SK-N-SH (cell line): ENCODE results near the gene DONSON.

ENCODE experiments used
- CTCF ChIP-seq: fragments of 200-600 bp; sonication (generic); IDR thresholded peaks from 2 replicates; pipeline ENCODE4 v1.6.1; 2017; ENCODE audit warnings: antibody characterized with exemption, mild to moderate bottlenecking, moderate library complexity
- EP300 ChIP-seq, 2 experiments: IDR thresholded peaks; 2 replicates each; pipeline versions ENCODE4 v1.4.0 to v1.6.1; 2012; ENCODE audit warnings: borderline replicate concordance in 1 of 2, low read depth in 1 of 2, low read length in 1 of 2
- EZH2phosphoT487 ChIP-seq: fragments of 200-600 bp; sonication (generic); IDR thresholded peaks from 2 replicates; pipeline ENCODE4 v1.6.1; 2017; ENCODE audit warnings: low read depth, mixed run types, mild to moderate bottlenecking, antibody characterized with exemption, moderate library complexity, borderline replicate concordance
- JUND ChIP-seq: IDR thresholded peaks from 2 replicates; pipeline ENCODE4 v1.4.0; 2012
- PBX3 ChIP-seq: IDR thresholded peaks from 2 replicates; pipeline ENCODE4; 2012
- REST ChIP-seq: IDR thresholded peaks from 2 replicates; pipeline ENCODE4 v1.6.1; 2012; ENCODE audit warnings: mild to moderate bottlenecking, low read depth, low read length, moderate library complexity
- RFX5 ChIP-seq: IDR thresholded peaks from 2 replicates; pipeline ENCODE4 v1.6.1; 2012; ENCODE audit warnings: mild to moderate bottlenecking, improper control_type of control experiment, low read length
- TAF1 ChIP-seq: IDR thresholded peaks from 2 replicates; pipeline ENCODE4 v1.6.1; 2012; ENCODE audit warnings: low read depth, mild to moderate bottlenecking, low read length, moderate library complexity, borderline replicate concordance

- TF ChIP-seq EZH2phosphoT487 (no peak), REST (no peak), CTCF (no peak), EP300 (IDR thresholded peaks at IDR 0.05; ENCODE audit: borderline replicate concordance in 1 of 2, low read depth in 1 of 2, low read length in 1 of 2) (no peak), TAF1 (no peak), RFX5 (no peak), PBX3 (no peak), JUND (no peak)
Observed at GRCh38 chr21:33540711-33541104, 47.8 kb downstream of the DONSON start.
